MM.1S (cell line): ENCODE measurements around the gene FIBP.
A peak's percentile ranks its signal among the peaks of the same experiment; 100 is the strongest.

Experiments used
- DNase-seq: peaks from one replicate; pipeline ENCODE4 v3.0.0-alpha.2; 2015
- H2AFZ ChIP-seq: fragments of 300-600 bp; sonication (generic); 2 replicates; pipeline ENCODE4 v1.6.0; 2016; ENCODE audit warnings: antibody characterized with exemption, low read length
- H3F3A ChIP-seq: fragments of 300-600 bp; sonication (generic); 2 replicates; pipeline ENCODE4 v1.6.1; 2016; ENCODE audit warnings: mild to moderate bottlenecking, antibody characterized with exemption, low read length, moderate library complexity, mixed read lengths; ENCODE audit not compliant: insufficient read depth
- H3K27ac ChIP-seq: fragments of 300-600 bp; sonication (generic); 2 replicates; pipeline ENCODE4 v1.5.1; 2016; ENCODE audit warnings: mild to moderate bottlenecking, low read length
- H3K27me3 ChIP-seq: fragments of 300-600 bp; sonication (generic); replicated peaks from 2 replicates; pipeline ENCODE4 v1.6.0; 2016; ENCODE audit warnings: low read length; ENCODE audit not compliant: insufficient read depth
- H3K36me3 ChIP-seq: fragments of 300-600 bp; sonication (generic); replicated peaks from 2 replicates; pipeline ENCODE4 v1.6.1; 2016; ENCODE audit warnings: mild to moderate bottlenecking, low read length, mixed read lengths; ENCODE audit not compliant: insufficient read depth
- H3K4me1 ChIP-seq: fragments of 300-600 bp; sonication (generic); 2 replicates; pipeline ENCODE4 v1.6.1; 2016; ENCODE audit warnings: low read length, mixed read lengths
- H3K4me2 ChIP-seq: fragments of 300-600 bp; sonication (generic); 2 replicates; pipeline ENCODE4 v1.6.0; 2016; ENCODE audit warnings: low read depth, low read length
- H3K4me3 ChIP-seq: fragments of 300-600 bp; sonication (generic); 2 replicates; pipeline ENCODE4 v1.5.1; 2016; ENCODE audit warnings: low read length, mixed read lengths
- H3K79me2 ChIP-seq: fragments of 300-600 bp; sonication (generic); 2 replicates; pipeline ENCODE4 v1.6.1; 2016; ENCODE audit warnings: mixed run types, low read length, mixed read lengths
- H3K9ac ChIP-seq: fragments of 300-600 bp; sonication (generic); 2 replicates; pipeline ENCODE4 v1.6.1; 2016; ENCODE audit warnings: low read length, mixed read lengths
- H3K9me2 ChIP-seq: fragments of 300-600 bp; sonication (generic); replicated peaks from 2 replicates; pipeline ENCODE4 v1.6.1; 2016; ENCODE audit warnings: mild to moderate bottlenecking, low read length, mixed read lengths; ENCODE audit not compliant: insufficient read depth
- H3K9me3 ChIP-seq: fragments of 300-600 bp; sonication (generic); replicated peaks from 2 replicates; pipeline ENCODE4 v1.6.1; 2016; ENCODE audit warnings: mild to moderate bottlenecking, low read length, mixed read lengths; ENCODE audit not compliant: insufficient read depth
- H4K20me1 ChIP-seq: fragments of 300-600 bp; sonication (generic); 2 replicates; pipeline ENCODE4 v1.6.1; 2016; ENCODE audit warnings: mild to moderate bottlenecking, low read length, moderate library complexity, mixed read lengths; ENCODE audit not compliant: insufficient read depth
- EZH2 ChIP-seq: fragments of 300-600 bp; sonication (generic); optimal IDR thresholded peaks from 2 replicates; pipeline ENCODE3; 2017; ENCODE audit warnings: low read depth, mild to moderate bottlenecking, antibody characterized with exemption, low read length, mixed read lengths
- EZH2phosphoT487 ChIP-seq: fragments of 300-600 bp; sonication (generic); IDR thresholded peaks from 2 replicates; pipeline ENCODE4 v1.6.1; 2018; ENCODE audit warnings: antibody characterized with exemption, low read length
- TF ChIP-seq, protein P1 (sequence below): fragments of 300-600 bp; sonication (generic); IDR thresholded peaks from 2 replicates; pipeline ENCODE4 v1.5.1; 2016; ENCODE audit warnings: antibody characterized with exemption, low read length, mixed read lengths

The FIBP gene

DNA sequence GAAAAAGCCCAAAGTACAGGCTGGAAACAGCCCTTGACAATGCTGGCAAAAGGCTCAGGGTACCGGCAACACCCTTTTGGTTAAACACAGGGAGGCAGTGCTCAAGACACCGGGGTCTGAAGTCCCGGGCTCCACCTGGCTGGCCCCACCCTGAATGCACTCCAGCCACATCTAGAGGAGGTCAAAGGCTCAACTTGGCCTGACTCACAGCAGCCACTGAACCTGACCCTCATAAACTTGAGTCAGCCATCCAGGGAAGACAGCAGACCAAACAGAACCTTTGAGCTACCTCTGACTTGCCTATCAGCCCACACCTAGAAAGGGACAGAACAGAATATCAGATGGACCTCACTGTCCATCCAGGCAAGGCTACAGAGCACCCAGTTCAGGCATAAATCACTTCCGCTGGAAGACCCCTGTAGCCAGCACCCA lies 34.1 kb downstream of the FIBP start:
- H3K27me3 ChIP-seq, result no peaks in the 10 kb centered on the region
- TF ChIP-seq, protein P1, sequence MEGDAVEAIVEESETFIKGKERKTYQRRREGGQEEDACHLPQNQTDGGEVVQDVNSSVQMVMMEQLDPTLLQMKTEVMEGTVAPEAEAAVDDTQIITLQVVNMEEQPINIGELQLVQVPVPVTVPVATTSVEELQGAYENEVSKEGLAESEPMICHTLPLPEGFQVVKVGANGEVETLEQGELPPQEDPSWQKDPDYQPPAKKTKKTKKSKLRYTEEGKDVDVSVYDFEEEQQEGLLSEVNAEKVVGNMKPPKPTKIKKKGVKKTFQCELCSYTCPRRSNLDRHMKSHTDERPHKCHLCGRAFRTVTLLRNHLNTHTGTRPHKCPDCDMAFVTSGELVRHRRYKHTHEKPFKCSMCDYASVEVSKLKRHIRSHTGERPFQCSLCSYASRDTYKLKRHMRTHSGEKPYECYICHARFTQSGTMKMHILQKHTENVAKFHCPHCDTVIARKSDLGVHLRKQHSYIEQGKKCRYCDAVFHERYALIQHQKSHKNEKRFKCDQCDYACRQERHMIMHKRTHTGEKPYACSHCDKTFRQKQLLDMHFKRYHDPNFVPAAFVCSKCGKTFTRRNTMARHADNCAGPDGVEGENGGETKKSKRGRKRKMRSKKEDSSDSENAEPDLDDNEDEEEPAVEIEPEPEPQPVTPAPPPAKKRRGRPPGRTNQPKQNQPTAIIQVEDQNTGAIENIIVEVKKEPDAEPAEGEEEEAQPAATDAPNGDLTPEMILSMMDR, result no peak
- TF ChIP-seq EZH2phosphoT487, result no peak
- TF ChIP-seq EZH2, result no peak
- H3K4me3 ChIP-seq, result no peak overlapping the region
- DNase-seq, result no peak
- peaks cover 28% of the 10 kb centered on the region for H4K20me1 ChIP-seq
- no peak overlapping the region for H3K27ac ChIP-seq
- no peak overlapping the region for H2AFZ ChIP-seq
- peaks cover 24% of the 10 kb centered on the region for H3K36me3 ChIP-seq
- H3K9me2 ChIP-seq, result no peaks in the 10 kb centered on the region
- H3K4me2 ChIP-seq, result no peak overlapping the region
- H3K9ac ChIP-seq, result no peak overlapping the region
- H3K4me1 ChIP-seq, result 0 out of 2 replicates have a peak, but pooled peaks cover 8% of the 10 kb centered on the region
- no peaks in the 10 kb centered on the region for H3K9me3 ChIP-seq
- H3F3A ChIP-seq, result peaks cover 40% of the 10 kb centered on the region
- peaks cover 39% of the 10 kb centered on the region for H3K79me2 ChIP-seq

DNA sequence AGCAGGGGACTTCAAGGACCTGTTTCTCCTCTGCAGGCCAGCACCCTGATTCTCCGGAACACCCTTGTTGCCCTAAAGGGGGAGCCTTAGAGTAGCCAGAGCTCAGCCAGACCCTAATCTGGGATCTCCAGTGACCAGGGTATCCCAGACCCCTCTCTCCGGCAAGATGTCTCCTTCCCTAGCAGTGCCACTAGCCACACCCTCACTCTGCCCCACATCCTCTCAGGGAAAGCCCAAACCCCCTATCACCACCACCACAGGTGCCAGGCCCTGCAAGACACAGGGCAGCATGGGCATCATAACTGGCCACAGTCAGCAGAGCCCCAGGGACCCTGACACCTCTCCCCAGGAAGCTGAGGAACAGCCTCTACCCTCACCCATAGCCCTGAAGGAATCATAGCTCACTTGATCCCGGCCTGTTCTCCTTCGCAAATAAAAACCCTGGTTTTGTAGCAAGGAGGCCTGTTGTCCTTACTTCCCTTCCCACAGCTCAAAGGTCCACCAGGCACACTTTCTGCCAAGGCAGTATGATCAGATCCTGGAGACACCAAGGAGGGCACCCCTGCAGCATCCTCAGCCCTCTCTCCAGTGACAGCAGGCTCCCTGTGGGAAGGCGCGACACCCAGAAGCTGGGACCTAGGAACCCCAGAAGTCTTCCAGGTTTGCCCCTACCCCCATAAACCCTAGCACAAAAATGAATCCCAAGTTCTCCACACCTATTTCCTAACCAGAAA lies 34.9 kb downstream of the FIBP start:
- H3K36me3 ChIP-seq, result peaks cover 24% of the 10 kb centered on the region
- H3K9ac ChIP-seq, result no peak overlapping the region

DNA sequence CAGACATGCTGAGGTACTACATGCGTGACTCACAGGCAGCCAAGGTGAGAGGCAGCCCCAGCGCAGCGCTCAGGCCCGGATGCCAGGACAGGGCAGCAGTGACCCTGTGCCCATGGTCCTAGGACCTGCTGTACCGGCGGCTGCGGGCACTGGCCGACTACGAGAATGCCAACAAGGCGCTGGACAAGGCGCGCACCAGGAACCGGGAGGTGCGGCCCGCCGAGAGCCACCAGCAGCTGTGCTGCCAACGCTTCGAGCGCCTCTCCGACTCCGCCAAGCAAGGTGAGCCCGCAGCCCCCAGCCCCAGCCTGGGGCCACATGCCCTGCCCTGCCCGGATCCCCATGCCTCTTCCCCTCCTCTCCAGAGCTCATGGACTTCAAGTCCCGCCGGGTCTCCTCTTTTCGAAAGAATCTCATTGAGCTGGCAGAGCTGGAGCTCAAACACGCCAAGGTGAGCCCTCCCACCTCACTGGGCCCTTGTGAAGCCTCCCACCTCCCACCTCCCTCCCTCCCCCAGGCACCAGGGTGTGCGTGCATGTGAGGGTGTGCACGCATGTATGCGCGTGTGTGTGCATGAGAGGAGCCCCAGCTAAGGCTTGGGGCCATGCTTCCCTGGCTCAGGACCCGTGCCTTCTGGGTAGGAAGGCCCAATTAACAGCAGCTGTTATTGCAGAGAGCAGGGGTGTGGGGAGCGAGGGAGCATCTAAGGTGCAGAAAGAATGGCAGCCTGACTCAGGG lies 35.6 kb downstream of the FIBP start:
- Histone ChIP-seq H3K9me3 (no peaks in the 10 kb centered on the region), H3K27ac (no peak overlapping the region), H3K4me1 (0 out of 2 replicates have a peak, but pooled peaks cover 8% of the 10 kb centered on the region), H3K9ac (no peak overlapping the region), H3F3A (peaks cover 28% of the 10 kb centered on the region), H3K9me2 (no peaks in the 10 kb centered on the region), H4K20me1 (peaks cover 28% of the 10 kb centered on the region), H3K36me3 (peaks cover 24% of the 10 kb centered on the region), H3K79me2 (peaks cover 39% of the 10 kb centered on the region), H3K4me3 (no peak overlapping the region), H2AFZ (no peak overlapping the region), H3K4me2 (no peak overlapping the region), H3K27me3 (no peaks in the 10 kb centered on the region)
- no peak for DNase-seq
- TF ChIP-seq, protein P1, result no peak
- TF ChIP-seq EZH2phosphoT487, result no peak

More for the DNA sequence above, 34.9 kb downstream of the FIBP start:
- no peak overlapping the region for H2AFZ ChIP-seq
- H3F3A ChIP-seq, result peaks cover 32% of the 10 kb centered on the region
- H3K79me2 ChIP-seq, result peaks cover 39% of the 10 kb centered on the region
- H3K27ac ChIP-seq, result no peak overlapping the region
- H3K4me1 ChIP-seq, result 0 out of 2 replicates have a peak, but pooled peaks cover 8% of the 10 kb centered on the region
- H4K20me1 ChIP-seq, result peaks cover 28% of the 10 kb centered on the region
- H3K4me3 ChIP-seq, result no peak overlapping the region
- no peaks in the 10 kb centered on the region for H3K27me3 ChIP-seq
- no peak for DNase-seq
- TF ChIP-seq EZH2, result no peak
- TF ChIP-seq, protein P1, result peak; percentile 5; the same call in 1 of the 2 replicates
- H3K9me2 ChIP-seq, result no peaks in the 10 kb centered on the region
- H3K9me3 ChIP-seq, result no peaks in the 10 kb centered on the region
- no peak overlapping the region for H3K4me2 ChIP-seq
